ENCODE results near the gene IRX6.
A peak's percentile ranks its signal among the peaks of the same experiment; 100 is the strongest.

Gene IRX6

DNA sequence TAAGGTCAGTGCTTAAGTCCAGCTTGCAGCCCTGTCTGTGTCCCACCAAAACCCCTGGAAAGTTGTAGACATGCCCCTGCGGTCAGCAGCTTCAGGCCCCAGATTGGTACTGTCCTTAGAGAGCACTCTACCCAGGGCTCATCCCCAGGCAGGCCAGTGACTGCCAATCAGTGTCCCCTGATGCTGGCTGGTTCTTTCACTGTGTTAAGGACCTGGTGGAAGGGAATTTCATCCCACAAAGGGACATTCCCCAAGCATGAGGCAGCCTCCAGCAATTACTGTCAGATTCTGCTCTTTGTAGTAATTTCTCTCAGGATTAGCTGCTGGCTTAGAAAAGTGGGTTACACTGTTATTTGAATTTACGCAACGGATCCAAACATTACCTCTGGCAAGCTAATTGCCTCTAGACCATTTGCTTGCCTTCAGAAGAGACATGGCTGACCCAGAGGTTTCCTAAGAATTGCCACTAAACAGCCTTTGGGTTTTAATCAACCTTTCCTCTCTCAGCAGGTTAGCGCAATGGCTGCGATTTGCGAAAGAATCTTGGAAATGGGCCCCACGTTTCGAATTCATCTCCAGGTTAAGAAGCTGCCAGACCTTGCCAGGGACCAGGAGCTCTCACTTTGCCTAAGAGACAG lies 5.9 kb downstream of the IRX6 start:
- Histone ChIP-seq H3K9ac (ENCODE audit: low read depth, low read length) (no peak overlapping the region), H3K4me1 (ENCODE audit: insufficient read depth, low read length) (no peaks in the 10 kb centered on the region; the same call in 1 of the 2 replicates), H3K9me3 (ENCODE audit: control insufficient read depth, insufficient read depth, low read length) (no peaks in the 10 kb centered on the region), H3K36me3 (ENCODE audit: insufficient read depth, low read length) (no peaks in the 10 kb centered on the region)

DNA sequence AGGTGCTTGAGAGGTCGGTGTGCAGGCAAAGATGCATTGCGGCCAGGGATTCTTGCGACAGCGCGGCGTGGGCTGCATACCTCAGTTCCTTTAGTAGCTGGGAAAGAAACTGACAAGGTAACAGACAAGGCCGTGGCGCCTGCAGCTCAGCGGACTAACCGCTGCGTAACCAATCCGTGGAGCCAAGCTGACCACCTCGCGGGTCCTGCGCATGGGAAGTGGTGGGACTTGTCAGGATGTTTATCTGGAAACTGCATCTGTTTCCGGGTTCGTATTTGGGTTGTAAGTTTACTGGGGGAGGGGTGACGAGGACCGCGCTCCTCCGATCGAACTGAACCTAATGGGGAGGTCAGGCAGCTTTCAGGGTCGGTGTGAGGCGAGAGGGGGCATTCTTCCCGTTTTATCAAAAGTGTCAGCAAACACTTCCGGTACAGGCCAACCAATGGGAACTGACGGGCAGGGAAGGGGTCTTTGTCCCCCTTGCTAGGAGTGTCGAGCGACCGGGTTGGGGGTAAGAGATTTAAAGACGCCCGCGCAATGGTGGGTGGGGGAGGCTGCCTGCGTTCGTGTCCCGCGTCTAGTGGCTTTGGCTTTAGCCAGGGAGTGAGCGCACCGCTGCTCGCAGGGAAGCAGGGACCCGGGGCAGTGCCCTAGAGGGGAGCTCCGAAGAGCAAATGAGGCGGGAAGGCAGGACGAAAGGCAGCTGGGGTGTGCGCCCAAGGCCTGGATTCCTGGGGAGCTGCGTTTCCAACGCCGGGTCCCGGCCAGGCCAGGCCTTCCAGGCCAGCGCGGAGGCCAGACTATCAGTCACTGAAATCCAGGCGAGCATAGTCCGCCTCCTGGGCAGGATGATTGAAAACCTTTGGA lies 7.0 kb downstream of the IRX6 start:
- H3K4me1 ChIP-seq (ENCODE audit: insufficient read depth, low read length) = no peaks in the 10 kb centered on the region; the same call in 1 of the 2 replicates

DNA sequence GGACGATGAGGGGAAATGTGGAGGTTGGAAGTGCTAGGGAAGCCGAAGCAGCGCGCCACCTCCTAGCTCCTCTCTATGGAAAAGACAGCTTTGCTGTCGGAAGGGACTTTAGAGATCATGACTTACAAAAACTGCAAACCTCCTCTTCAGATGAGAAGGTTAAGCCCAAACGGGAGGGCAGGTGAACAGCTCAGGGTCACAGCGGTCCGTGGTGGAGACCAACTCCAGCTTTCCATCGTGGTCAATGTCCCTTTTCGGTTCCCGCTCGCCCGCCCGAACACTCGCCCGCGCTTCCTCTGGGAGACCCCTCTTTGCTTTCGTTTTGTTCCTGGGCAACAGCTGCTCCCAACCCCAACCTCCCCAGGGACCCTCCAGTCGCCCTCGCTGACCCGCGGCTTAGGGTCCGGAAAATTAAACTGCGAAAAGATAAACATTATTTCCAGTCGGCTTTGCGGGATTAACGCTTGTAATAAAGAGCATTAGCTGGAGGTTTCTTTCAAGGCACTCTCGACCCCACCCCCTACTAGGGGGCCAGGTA lies 7.7 kb downstream of the IRX6 start:
- no peaks in the 10 kb centered on the region for H3K36me3 ChIP-seq (ENCODE audit: insufficient read depth, low read length)
- H3K4me1 ChIP-seq (ENCODE audit: insufficient read depth, low read length) = no peaks in the 10 kb centered on the region; the same call in 1 of the 2 replicates
- H3K9me3 ChIP-seq (ENCODE audit: control insufficient read depth, insufficient read depth, low read length) = no peaks in the 10 kb centered on the region
- peak overlapping the region; percentile 55; the same call in 1 of the 2 replicates for H3K9ac ChIP-seq (ENCODE audit: low read depth, low read length)

More for the DNA sequence above, 7.0 kb downstream of the IRX6 start:
- Histone ChIP-seq H3K36me3 (ENCODE audit: insufficient read depth, low read length) (no peaks in the 10 kb centered on the region), H3K9me3 (ENCODE audit: control insufficient read depth, insufficient read depth, low read length) (no peaks in the 10 kb centered on the region), H3K9ac (ENCODE audit: low read depth, low read length) (peak overlapping the region; percentile 55; the same call in 1 of the 2 replicates)

DNA sequence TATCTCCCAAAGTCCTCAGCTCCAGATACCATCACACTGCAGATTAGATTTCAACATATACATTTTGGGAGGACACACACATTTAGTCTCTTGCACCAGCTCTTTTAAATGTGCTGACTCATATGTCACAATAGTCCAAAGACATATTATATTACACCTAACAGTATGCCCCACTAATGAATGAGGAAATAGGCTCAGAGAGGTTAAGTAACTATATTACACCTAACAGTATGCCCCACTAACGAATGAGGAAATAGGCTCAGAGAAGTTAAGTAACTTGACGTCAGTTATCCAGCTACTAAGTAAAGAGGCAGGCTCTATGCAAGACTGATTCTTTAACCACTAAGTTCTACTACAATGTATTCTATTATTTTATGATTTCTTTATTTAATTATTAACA lies 9.7 kb downstream of the IRX6 start:
- H3K36me3 ChIP-seq (ENCODE audit: insufficient read depth, low read length) = no peaks in the 10 kb centered on the region
- H3K4me1 ChIP-seq (ENCODE audit: insufficient read depth, low read length) = no peaks in the 10 kb centered on the region; the same call in 1 of the 2 replicates
- H3K9me3 ChIP-seq (ENCODE audit: control insufficient read depth, insufficient read depth, low read length) = no peaks in the 10 kb centered on the region
- H3K9ac ChIP-seq (ENCODE audit: low read depth, low read length) = no peak overlapping the region

DNA sequence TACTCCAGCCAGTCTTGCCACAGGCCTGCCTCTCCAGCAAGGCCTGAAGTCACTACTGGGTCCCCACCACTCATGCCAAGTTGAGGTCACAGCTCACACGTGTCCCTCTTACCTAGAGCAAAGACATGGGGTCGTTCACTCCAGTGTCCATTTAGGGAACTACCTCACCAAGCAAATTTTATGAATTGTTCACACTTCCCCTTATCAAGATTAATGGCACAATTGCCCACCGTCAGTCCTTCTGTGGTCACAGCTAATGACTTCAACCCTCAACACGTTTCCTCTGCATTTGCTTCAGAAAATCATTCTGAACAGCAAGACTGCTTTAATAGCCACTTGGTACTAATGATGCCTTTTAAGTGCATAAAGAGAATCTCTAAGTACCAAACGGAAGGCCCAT lies 14.6 kb downstream of the IRX6 start:
- Histone ChIP-seq H3K4me1 (ENCODE audit: insufficient read depth, low read length) (no peaks in the 10 kb centered on the region), H3K9me3 (ENCODE audit: control insufficient read depth, insufficient read depth, low read length) (no peaks in the 10 kb centered on the region), H3K36me3 (ENCODE audit: insufficient read depth, low read length) (no peaks in the 10 kb centered on the region), H3K9ac (ENCODE audit: low read depth, low read length) (no peak overlapping the region)

DNA sequence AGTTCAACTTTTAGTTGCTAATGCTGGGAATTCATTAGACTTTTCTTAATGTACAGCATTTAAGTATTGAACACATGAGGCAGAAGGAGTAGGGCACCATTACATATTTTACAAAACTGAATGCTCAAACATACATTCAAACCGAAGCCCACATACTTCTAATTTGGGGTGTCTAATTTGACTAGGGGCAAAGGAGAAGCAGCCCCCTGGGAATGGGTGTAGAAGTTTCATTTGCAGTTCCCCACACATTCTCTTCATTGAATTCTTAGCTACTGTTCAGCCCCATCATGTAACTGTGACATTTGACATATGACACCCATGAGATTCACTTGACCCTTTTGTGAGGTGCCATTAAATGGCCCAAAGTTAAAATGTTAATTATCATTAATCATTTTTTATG lies 16.4 kb downstream of the IRX6 start:
- Histone ChIP-seq H3K9me3 (ENCODE audit: control insufficient read depth, insufficient read depth, low read length) (no peaks in the 10 kb centered on the region), H3K9ac (ENCODE audit: low read depth, low read length) (no peak overlapping the region), H3K36me3 (ENCODE audit: insufficient read depth, low read length) (no peaks in the 10 kb centered on the region), H3K4me1 (ENCODE audit: insufficient read depth, low read length) (no peaks in the 10 kb centered on the region)

DNA sequence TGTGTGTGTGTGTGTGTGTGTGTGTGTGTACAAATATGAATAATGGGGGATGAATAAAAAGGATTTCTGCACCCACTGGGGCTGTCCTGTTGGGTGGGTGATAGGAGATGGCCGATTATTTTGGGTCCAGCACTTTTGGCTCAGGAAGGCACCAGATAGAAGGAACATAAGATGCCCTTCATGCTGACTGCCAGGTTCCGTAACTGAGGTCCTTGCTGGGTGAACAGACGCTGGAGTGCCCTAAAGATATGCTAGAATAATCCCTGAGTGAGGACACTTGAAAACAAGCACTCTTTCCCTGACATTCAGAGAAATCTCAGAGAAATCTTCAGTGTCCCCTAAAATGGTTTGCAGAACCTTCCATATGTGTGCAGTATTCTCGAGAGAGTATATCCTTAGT lies 17.7 kb downstream of the IRX6 start:
- Histone ChIP-seq H3K9ac (ENCODE audit: low read depth, low read length) (no peak overlapping the region), H3K4me1 (ENCODE audit: insufficient read depth, low read length) (no peaks in the 10 kb centered on the region), H3K9me3 (ENCODE audit: control insufficient read depth, insufficient read depth, low read length) (no peaks in the 10 kb centered on the region), H3K36me3 (ENCODE audit: insufficient read depth, low read length) (no peaks in the 10 kb centered on the region)

DNA sequence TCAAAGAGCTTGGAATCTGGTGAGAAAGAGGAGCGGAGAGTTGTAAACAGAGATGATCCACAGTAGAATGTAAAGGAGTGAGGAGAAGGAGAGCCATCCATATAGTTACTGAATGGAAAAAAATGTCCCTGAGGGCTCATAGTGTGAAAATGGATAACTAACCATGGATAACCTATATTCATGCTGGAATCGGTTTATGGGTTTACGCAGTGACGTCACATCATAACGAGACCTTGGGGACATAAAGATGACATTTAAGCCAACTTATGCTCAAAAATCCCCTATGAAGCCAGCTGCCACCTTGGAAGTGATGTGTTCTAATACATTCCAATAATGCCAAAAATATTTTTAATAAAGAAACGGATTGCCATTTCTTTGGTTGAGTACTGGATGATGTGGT lies 22.5 kb downstream of the IRX6 start:
- H3K9me3 ChIP-seq (ENCODE audit: control insufficient read depth, insufficient read depth, low read length) = no peaks in the 10 kb centered on the region
- H3K9ac ChIP-seq (ENCODE audit: low read depth, low read length) = no peak overlapping the region
- H3K36me3 ChIP-seq (ENCODE audit: insufficient read depth, low read length) = no peaks in the 10 kb centered on the region
- no peaks in the 10 kb centered on the region for H3K4me1 ChIP-seq (ENCODE audit: insufficient read depth, low read length)

DNA sequence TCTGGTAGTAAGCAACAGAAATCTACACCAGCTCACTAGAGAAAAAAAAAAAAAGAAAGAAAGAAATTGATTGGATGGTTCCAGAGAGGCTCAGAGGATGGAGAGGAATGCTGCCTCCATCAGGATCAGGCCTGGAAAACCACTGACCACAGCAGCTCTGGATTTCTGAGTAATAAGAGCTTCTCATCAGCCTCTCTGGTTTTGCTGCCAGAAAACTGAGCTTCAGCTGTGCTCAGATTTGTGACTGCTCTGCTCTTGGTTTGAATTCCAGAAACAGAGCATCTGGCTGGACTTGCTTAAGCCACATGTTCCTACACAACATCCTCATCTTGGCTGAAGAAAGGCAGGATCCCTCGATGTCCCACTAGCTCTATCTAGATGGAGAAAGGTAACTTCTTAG lies 25.9 kb downstream of the IRX6 start:
- Histone ChIP-seq H3K9ac (ENCODE audit: low read depth, low read length) (no peak overlapping the region), H3K36me3 (ENCODE audit: insufficient read depth, low read length) (no peaks in the 10 kb centered on the region), H3K4me1 (ENCODE audit: insufficient read depth, low read length) (no peaks in the 10 kb centered on the region), H3K9me3 (ENCODE audit: control insufficient read depth, insufficient read depth, low read length) (no peaks in the 10 kb centered on the region)

DNA sequence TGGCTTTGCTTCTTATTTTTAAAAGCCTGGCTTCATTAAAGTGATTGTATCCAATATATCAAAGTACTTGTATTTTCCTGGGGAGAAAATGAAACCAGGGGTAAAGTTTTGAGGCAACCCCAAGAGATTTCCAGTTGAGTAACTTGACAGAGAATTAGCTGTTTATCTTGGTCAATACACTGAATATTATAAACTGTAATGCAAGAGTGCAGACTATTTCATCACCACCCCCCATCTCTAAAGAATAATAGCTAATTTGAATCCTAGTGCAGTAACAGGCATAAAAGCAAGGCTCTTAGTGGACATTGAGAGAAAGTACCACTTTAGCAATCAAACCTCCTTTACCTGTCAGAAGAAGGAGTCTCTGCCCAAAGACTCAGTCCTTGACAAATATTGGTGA lies 27.0 kb downstream of the IRX6 start:
- H3K36me3 ChIP-seq (ENCODE audit: insufficient read depth, low read length) = no peaks in the 10 kb centered on the region
- H3K9me3 ChIP-seq (ENCODE audit: control insufficient read depth, insufficient read depth, low read length) = no peaks in the 10 kb centered on the region
- H3K4me1 ChIP-seq (ENCODE audit: insufficient read depth, low read length) = no peaks in the 10 kb centered on the region
- no peak overlapping the region for H3K9ac ChIP-seq (ENCODE audit: low read depth, low read length)

DNA sequence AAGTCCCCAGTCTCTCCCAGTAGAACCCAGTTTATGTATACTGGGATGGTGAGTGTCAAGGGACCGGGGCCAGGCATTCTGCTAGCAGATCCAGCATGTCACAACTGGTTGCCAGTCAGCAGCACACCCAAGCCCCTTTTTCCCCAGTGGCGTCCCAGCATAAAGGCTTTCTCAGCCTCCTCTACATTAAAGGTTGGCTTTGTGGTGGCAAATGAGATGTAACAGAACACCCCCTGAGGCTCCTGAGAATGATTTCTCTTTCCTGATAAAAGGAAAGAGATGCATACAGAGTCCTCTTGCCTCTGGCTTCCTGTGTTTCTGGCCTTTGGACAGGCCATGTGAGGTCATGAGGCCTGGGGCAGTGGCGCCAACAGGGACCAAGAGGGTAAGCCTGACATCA lies 27.9 kb downstream of the IRX6 start:
- no peak overlapping the region for H3K9ac ChIP-seq (ENCODE audit: low read depth, low read length)
- H3K4me1 ChIP-seq (ENCODE audit: insufficient read depth, low read length) = no peaks in the 10 kb centered on the region
- no peaks in the 10 kb centered on the region for H3K36me3 ChIP-seq (ENCODE audit: insufficient read depth, low read length)
- no peaks in the 10 kb centered on the region for H3K9me3 ChIP-seq (ENCODE audit: control insufficient read depth, insufficient read depth, low read length)

DNA sequence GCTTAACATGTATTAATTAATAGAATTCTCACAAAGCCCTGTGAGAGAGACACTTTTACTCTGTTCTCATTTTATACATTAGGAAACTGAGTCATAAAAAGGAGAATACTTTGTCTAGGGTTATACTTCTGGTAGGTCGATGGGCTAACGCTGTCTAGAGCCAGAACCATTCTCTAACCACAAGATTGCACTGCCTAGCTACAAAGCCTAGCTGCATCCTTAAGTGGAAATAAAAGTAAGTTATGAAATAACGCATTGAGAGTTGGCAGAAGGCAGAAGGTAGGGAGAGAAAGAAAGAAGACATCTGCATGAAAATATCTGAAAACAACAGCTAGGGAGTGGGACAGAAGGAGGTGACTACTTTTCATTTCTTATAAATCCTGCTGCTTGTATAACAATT lies 33.2 kb downstream of the IRX6 start:
- Histone ChIP-seq H3K9ac (ENCODE audit: low read depth, low read length) (no peak overlapping the region), H3K4me1 (ENCODE audit: insufficient read depth, low read length) (no peaks in the 10 kb centered on the region), H3K36me3 (ENCODE audit: insufficient read depth, low read length) (no peaks in the 10 kb centered on the region), H3K9me3 (ENCODE audit: control insufficient read depth, insufficient read depth, low read length) (no peaks in the 10 kb centered on the region)

DNA sequence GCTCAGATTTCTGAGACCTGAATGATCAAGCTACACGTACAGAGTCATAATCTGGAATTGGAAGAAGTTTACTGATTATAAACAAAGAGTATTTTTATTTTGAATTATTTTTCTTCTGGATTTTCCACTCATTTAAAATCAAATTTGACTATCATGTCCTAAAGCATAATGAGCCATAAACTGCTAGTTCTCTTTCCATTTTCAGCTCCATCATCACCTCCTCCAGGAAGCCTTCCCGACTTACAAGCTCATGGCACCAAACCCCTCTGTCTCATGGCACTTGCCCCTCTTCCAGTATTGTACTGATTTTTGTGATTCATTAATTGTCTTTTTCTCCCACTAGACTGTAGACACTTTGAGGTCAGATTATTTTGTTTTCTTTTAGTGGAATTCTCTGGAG lies 35.9 kb downstream of the IRX6 start:
- H3K4me1 ChIP-seq (ENCODE audit: insufficient read depth, low read length) = no peaks in the 10 kb centered on the region
- no peaks in the 10 kb centered on the region for H3K36me3 ChIP-seq (ENCODE audit: insufficient read depth, low read length)
- no peaks in the 10 kb centered on the region for H3K9me3 ChIP-seq (ENCODE audit: control insufficient read depth, insufficient read depth, low read length)
- H3K9ac ChIP-seq (ENCODE audit: low read depth, low read length) = no peak overlapping the region

DNA sequence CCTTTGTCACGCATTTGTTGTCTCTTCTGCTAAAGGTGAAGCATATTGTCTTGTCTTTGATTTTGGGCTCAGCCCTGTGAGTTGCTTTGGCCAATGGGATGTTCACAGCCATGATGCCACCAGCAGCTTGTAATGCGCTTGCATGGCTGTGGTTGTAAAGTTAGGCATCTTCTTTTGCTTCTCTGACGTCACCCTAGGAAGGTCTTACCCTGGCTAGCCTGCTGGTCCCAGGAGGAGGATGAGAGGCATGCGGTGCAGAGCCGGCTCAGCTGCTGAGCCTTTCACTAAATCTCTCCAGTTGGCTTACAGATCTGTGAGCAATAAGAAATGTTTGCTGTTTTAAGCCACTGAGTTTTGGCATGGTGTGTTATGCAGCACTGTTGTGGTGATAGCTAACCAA lies 40.8 kb downstream of the IRX6 start:
- Histone ChIP-seq H3K36me3 (ENCODE audit: insufficient read depth, low read length) (no peaks in the 10 kb centered on the region), H3K9ac (ENCODE audit: low read depth, low read length) (no peak overlapping the region), H3K4me1 (ENCODE audit: insufficient read depth, low read length) (no peaks in the 10 kb centered on the region), H3K9me3 (ENCODE audit: control insufficient read depth, insufficient read depth, low read length) (no peaks in the 10 kb centered on the region)

DNA sequence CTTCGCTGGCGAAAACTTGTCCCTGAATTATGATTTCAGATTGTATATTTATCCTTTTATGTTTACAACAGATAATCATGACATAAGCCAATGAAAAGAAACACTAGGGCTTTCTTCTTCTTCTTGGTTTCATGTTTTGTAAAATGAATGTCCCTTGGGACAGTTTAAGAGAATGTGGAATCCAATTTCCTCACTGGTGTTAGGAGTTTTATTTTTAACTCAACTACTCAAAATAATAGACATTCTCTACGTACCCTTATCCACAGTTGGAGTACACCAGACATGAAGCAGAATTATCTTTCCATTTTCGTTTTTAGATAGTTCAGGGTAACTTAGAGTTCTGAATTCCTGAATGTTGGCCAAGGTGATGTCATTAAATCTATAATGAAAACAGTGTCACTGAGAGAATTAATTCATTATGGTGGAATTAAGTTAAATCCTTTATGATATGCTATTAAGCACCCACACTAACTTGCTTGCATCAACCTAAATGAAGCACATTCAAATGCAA lies 43.4 kb downstream of the IRX6 start:
- H3K9me3 ChIP-seq (ENCODE audit: control insufficient read depth, insufficient read depth, low read length) = no peaks in the 10 kb centered on the region
- H3K36me3 ChIP-seq (ENCODE audit: insufficient read depth, low read length) = no peaks in the 10 kb centered on the region
- no peaks in the 10 kb centered on the region for H3K4me1 ChIP-seq (ENCODE audit: insufficient read depth, low read length)
- H3K9ac ChIP-seq (ENCODE audit: low read depth, low read length) = no peak overlapping the region
